Calu3 (cell line): ENCODE results near the gene TCAF2. TPM values are rescaled to one million over a fixed set of nuclear protein-coding genes. Genes with fewer than 3 reads are reported as not detected.
"Not testable (repeated sequence)": the region's sequence is repeated elsewhere in the genome, so short reads cannot be mapped to it uniquely, and the experiment has no call there.

Source experiments
- BruUV-seq: library from RNA; stranded (reverse); fragments of 400-500 nt; replicated peaks from 2 replicates; lab custom pipeline; 2021; lab: Mats Ljungman, UMichigan
- CTCF ChIA-PET: fragments of 300-600 bp; sonication (Branson Sonifier 250); formaldehyde crosslinking; loops from one replicate; lab custom pipeline; 2022; ENCODE audit warnings: antibody characterized with exemption; lab: Charles Lee
- DNase-seq: peaks from one replicate; pipeline ENCODE4 v3.0.0; 2022
- H3K27ac Mint-ChIP-seq: one replicate; pipeline ENCODE4 v1.8.0; 2022; ENCODE audit warnings: mixed read lengths; ENCODE audit not compliant: unreplicated experiment
- H3K27me3 Mint-ChIP-seq: one replicate; pipeline ENCODE4 v1.8.0; 2022; ENCODE audit warnings: mixed read lengths; ENCODE audit not compliant: unreplicated experiment
- H3K36me3 Mint-ChIP-seq: one replicate; pipeline ENCODE4 v1.8.0; 2022; ENCODE audit warnings: mild to moderate bottlenecking, moderate library complexity, mixed read lengths; ENCODE audit not compliant: insufficient read depth, unreplicated experiment
- H3K4me1 Mint-ChIP-seq: one replicate; pipeline ENCODE4 v1.8.0; 2022; ENCODE audit warnings: mild to moderate bottlenecking, low read depth, mixed read lengths; ENCODE audit not compliant: unreplicated experiment
- H3K4me3 Mint-ChIP-seq: one replicate; pipeline ENCODE4 v1.8.0; 2022; ENCODE audit warnings: mild to moderate bottlenecking, low read depth, moderate library complexity, mixed read lengths; ENCODE audit not compliant: unreplicated experiment
- H3K9me3 Mint-ChIP-seq: one replicate; pipeline ENCODE4 v1.8.0; 2022; ENCODE audit warnings: low read depth, mixed read lengths; ENCODE audit not compliant: unreplicated experiment
- intact Hi-C: fragments of 100-400 bp; cut with micrococcal nuclease; formaldehyde crosslinking; loops from one replicate; pipeline ENCODE4 v1.10.0; 2022; ENCODE audit not compliant: unreplicated experiment
- total RNA-seq: library from RNA; stranded (reverse); gene quantifications from 2 replicates; pipeline ENCODE4 v1.2.3, GENCODE V29; 2022

Gene TCAF2
- total RNA-seq, 1 experiment from 2014 or later, result 0.52 TPM

GRCh38 chr7:143649902-143650301 is 29.1 kb downstream of the TCAF2 start:
- H3K36me3 Mint-ChIP-seq, H3K27me3 Mint-ChIP-seq, BruUV-seq, CTCF ChIA-PET, H3K4me3 Mint-ChIP-seq, DNase-seq, intact Hi-C loops, H3K9me3 Mint-ChIP-seq, H3K4me1 Mint-ChIP-seq, H3K27ac Mint-ChIP-seq: not testable (repeated sequence)

GRCh38 chr7:143650447-143650846 is 29.7 kb downstream of the TCAF2 start:
- H3K9me3 Mint-ChIP-seq, H3K36me3 Mint-ChIP-seq, H3K27me3 Mint-ChIP-seq, H3K27ac Mint-ChIP-seq, intact Hi-C loops, H3K4me1 Mint-ChIP-seq, DNase-seq, BruUV-seq, H3K4me3 Mint-ChIP-seq, CTCF ChIA-PET: not testable (repeated sequence)

Other genes with a start within 250 kb of the TCAF2 start
- 114 and 119 TPM in 2 replicates for gene ZYX, start 239.6 kb upstream of the TCAF2 start, total RNA-seq
- 21.6 and 23.6 TPM in 2 replicates for gene EPHA1, start 212.1 kb upstream of the TCAF2 start, total RNA-seq
- gene TAS2R60, start 177.5 kb upstream of the TCAF2 start, total RNA-seq, result not detected in 2 replicates
- gene TAS2R41, start 143.1 kb upstream of the TCAF2 start, total RNA-seq, result not detected in 2 replicates
- gene CTAGE15, start 49.2 kb upstream of the TCAF2 start, total RNA-seq, result 2.3 and 3.6 TPM in 2 replicates
- gene CTAGE6, start 136.7 kb downstream of the TCAF2 start, total RNA-seq, result not detected in 2 replicates